Activated CD4-positive, alpha-beta T cell treated with anti-CD3 and anti-CD28 coated beads, Interleukin-2, Interleukin-4, amounts not matched to agents 100 ng/mL and 50 ng/mL, durations not matched to agents 16 hours and 8 hours (primary cell): ENCODE measurements around the gene IGSF1.
A peak's percentile ranks its signal among the peaks of the same experiment; 100 is the strongest.
"Not testable (repeated sequence)": the region's sequence is repeated elsewhere in the genome, so short reads cannot be mapped to it uniquely, and the experiment has no call there.

Experiments used
- DNase-seq: peaks from one replicate; pipeline ENCODE4 v3.0.0-alpha.2; 2020; ENCODE audit warnings: low spot score

IGSF1 gene

DNA sequence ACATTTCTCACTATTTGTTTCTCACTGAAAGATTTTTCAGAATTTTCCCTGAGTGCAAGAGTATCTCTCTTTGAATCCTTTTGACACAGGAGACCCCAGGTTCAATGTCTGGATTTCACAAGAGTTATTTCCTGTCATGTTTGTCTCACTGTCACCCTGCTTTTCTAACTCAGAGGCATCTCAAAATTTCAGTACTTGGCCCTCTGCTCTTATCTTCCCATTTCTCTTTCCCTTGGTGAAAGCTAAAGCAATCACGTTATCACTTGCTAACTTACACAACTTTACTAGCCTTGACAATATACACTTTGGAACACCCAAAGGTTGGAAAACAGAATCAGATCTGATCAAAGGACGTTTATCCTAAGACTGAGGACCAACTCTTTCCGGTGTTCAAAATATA, 17.3 kb downstream of the IGSF1 start:
- DNase-seq: no peak

DNA sequence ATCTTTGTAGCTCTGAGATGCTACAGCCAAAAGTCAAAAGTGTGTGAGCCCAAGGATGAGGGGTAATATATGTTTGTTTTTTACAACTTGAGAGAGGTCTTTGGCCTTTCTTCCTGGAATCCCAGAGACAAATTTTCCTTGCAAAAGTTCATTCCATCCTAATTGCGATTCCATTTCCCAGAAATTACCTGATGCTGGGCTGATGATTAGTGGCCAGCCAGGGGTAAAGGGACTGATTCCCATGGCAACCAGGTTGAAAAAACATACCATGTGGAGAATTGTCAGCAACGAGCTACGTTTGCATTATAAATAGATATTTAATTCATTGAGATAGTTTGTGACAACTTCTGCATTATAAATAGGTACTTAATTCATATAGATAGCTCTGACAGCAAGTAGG, 17.8 kb downstream of the IGSF1 start:
- no peak for DNase-seq

DNA sequence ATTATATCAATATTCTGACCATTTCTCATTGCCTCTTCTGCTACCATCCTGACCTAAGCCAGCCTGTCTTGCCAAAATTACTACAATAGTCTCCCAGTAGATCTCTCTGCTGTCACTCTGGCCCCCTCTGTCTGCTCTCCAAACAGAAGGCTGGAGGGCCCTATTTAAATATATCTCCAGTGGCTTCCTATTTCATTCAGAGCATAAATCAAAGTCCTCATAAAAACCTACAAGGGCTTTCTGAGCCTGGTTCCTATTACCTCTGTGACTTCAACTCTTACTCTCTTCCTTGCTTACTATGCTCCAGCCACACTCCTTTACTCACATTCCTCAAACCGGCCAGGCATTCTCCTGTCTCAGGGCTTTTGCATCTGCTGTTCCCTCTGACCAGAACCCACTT, 19.0 kb downstream of the IGSF1 start:
- no peak for DNase-seq

DNA sequence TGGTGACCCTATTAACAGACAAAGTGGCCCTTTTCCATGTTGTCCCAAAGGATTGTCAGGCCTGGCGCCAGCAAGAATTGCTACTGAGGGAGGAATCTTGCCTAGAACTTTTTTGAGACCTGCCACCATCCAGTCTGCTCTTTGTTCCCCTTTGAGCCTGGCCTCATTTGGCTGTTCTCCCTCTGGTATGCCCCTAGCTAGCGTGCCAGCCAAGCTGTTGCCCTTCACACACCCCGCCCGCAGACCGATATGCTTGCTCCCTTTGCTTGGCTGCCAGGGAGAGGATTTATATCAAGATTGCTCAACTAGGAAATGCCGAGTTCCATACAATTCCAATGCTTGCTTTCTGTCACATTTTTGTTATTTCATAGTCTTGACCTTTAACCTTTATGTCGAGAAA, 24.4 kb downstream of the IGSF1 start:
- DNase-seq: no peak

DNA sequence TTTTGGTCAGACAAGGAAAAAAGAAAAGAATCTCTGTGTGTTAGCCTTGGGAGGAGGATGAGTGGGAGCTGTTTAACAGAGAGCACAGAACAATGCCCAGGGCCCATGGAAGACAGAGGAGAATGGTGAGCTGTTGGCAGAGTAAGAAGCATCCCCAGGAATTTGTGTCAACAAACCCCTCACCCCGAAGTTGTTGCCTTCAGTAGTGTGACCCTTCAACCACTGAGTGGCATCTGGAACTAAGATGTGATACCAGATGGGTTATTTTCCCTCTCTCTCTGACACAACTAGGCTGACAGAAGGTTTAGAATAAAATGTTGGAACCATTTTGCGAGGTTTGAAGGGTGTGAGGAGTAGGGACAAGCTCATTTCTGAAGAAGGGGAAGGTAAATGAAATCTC, 25.1 kb downstream of the IGSF1 start:
- no peak for DNase-seq

DNA sequence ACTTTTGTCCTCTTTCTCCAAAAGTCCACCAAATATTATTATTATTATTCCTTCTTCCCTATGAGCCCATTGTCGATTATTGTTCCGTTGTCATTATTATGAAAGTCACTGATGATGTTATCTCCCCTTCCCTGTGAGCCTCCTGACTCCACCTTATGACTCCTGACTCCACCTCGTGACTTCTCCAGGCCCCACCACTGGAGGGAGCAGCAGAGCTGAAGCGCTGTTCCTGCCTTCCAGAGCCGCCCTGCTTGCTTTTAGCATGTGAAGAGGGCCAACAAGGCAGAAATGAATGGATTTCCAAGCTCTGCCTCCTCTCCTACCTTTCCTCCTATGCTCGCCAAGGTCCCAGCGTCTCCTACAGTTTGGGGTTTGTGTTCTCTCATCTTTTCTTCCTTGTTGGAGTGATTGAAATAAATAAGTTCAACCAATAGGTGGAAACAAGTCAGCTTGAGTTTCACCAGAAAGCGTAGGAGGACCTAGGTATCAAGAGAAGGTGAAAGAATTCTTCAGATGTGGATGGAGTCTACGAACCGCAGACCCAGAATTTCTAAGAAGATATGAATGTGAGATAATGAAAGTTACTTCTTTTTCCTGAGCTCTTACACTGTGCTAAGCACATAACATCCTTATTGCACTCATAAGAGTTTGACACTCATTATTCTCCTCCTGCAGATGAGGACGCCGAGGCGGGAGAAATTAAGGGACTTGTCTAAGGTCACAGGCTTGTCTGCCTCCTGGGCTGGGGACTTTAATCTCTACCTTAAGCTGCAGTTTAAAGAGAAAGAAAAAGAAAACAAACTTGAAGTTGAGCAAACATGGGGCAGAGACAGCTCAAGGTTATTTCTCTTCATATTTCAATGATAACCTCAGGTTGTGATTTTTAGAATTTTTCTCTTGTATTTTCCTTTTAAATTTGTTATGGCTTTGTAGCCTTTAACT, 26.1 kb downstream of the IGSF1 start:
- peak; percentile 32 for DNase-seq

DNA sequence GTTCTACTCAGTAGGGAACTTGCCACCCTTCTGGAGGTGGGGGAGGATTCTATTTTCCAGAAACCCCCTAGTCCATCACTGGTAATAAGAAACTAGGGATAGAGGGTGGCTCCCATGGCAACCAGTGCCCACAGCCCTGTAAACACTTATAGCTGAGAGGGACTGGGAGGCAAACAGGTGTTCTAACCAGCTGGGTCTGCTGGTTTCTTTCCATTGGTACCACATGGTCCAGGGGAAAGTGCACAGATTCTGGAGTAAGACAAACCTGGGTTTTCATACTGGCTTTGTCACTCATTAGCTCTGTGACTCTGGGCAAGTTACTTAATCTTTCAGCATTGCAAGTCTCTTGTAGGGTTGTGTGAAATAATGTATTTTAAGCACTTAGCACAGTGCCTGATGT, 26.9 kb downstream of the IGSF1 start:
- no peak for DNase-seq

DNA sequence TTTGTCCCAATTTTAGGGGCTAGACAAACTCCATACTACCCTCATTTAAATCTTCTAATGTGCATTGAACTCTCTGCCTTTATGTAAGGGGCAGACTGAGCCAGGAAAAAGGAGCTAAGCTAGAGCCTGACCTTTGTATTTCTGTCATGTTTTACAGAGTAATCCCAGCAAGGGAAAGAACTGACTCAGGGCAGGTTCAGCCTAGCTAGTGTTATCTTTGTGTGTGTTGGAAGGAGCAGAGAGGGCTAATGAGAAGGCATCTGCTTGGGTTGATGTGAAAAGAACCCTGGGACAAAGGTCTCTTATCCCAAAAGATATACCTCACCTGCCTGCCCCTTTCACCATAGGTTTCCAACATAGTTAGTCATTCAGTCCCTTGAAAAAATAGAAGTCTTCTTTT, 31.7 kb downstream of the IGSF1 start:
- DNase-seq: no peak

DNA sequence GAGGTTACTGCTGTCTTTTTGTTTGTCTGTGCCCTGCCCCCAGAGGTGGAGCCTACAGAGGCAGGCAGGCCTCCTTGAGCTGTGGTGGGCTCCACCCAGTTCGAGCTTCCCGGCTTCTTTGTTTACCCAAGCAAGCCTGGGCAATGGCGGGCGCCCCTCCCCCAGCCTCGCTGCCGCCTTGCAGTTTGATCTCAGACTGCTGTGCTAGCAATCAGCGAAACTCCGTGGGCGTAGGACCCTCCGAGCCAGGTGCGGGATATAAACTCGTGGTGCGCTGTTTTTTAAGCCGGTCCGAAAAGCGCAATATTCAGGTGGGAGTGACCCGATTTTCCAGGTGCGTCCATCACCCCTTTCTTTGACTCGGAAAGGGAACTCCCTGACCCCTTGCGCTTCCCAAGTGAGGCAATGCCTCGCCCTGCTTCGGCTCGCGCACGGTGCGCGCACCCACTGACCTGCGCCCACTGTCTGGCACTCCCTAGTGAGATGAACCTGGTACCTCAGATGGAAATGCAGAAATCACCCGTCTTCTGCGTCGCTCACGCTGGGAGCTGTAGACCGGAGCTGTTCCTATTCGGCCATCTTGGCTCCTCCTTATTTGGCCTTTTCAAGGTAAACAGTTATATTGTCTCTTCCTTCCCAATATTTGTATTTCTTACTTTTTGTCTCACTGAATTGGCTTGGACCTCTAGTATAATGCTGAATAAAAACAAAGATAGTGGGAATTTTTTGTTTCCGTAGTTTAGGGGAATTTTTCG, 37.9 kb downstream of the IGSF1 start:
- DNase-seq: not testable (repeated sequence)

DNA sequence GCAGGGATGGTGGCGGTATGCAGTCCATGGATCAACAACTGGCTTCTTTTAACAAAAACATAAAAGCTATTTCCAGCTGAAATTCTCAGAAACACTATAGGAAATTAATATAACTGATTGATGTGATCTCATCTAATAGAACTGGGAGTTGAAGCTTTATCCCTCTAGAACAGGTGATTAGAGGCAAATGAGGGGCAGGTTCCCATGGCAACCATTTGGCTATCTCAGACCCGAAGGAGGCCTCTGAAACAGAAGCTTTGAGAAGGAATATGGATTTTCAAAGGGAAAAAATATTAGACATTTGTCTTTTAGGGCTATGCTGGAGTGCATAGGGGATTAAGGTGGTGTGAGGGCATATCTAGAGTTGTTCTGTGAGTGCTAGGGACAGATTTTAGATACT, 50.0 kb downstream of the IGSF1 start:
- DNase-seq: no peak

DNA sequence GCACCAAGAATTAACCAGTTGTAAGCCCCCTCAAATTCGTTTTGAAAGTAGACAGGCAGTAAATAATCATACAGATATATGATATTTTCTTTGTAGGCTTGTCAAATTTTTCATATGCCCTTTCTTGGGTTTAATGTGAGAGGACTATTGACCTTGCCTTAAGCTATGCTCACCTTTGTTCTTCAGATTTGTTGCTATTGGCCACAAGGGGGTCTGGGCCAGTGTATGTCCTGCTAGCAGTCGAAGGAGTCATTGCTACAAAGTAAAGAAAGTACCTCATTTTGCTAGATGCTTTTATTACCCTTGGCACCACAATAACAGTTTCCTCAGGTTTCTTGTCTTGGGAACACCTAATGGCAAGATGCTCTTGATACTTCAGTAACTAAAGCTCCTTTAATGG, 51.7 kb downstream of the IGSF1 start:
- DNase-seq: no peak

DNA sequence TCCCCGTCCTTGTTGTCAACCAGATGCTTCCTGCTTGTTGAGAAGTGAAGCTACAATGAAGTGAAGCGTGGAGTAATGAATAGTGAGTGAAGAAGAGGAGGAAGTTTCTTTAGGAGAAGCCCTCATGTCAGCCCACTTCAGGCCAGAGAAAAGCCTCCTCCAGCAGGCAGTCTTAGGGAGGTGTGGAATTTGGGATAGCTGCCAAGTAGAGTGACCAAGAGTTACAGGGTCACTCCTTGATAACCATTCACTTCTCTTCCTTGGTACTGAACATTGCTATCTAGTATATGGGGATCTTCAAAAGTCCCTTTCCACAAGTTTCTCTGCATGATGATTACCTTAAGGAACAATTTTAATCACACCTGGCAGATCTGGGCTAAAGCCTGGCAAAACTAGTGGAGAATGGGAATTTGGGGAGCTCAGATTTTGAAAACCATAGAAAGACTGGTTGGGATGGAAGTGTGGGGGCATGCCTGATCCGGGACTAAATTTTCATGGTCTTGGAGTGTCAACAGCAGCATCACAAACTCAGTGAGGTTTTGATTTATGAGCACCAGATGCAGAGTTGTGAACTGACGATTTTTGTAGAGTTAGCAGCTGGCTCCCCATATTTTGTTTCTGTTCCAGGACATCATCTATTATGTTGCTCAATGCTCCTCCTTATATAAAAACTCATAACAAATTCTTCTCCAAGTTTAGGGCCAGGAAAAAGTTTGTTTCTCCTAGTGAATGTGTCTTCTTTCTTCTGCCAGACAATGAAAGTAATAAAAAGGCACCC, 53.1 kb downstream of the IGSF1 start:
- DNase-seq: no peak

DNA sequence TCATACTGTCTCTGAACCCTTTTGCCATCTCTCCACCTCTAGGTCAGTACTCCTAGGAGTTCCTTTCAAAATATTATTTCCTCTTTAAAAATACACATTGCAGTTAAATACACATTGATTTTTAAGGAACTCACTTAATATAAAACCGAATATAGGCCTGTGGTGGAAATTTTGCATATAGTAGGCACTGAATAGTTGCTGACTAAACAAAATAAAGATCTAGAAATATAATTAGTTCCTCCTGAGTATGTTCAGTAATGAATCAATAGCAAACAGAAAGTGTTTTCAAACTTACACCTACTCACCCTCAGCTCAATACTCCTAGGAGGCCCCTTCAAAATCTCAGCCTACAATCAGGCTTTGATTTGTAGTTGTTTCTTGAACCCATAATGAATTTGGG, 61.5 kb downstream of the IGSF1 start:
- no peak for DNase-seq

DNA sequence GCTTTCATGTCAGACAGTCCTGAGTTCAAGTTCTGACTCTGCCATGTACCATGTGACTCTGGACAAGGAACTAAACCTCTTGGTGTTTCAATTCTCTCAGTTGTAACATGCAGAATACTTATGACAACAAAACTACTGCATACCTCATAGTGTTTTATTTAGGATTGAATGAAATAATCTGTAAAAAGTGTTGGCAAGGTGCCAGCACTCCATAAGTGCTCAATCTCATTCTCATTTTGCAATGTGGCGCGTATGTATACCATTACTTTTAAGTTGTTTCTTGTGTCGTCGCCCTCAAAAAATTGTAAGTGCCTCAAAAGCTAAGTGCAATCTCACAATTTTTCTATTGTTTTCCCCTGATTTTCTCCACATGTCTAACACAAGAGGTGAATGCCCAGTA, 62.5 kb downstream of the IGSF1 start:
- DNase-seq: no peak

DNA sequence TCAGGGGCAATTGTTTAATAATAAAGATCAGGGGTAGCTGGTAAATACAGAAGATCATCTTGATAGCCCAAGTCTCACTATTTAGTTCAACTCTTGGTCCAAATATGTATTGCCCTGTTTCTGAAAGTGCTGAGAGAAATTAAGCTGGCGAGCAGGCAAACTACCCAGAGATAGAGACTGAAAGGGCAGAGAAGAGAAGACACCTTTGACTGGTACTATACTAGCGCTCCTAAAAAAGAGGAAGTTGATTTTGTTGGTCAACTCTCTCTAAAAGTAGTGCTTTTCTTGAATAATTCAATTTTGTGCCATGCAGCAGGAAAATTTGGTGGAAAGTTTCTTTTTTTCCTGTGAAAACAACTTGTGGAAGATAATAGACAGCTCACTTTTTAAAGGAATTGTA, 64.0 kb downstream of the IGSF1 start:
- DNase-seq: no peak
